ENCODE results near the gene PIAS4. TPM values are rescaled to one million over a fixed set of nuclear protein-coding genes. Genes with fewer than 3 reads are reported as not detected.

PIAS4 gene
- total and polyA plus RNA-seq, 2 of the 13 experiments (the other 11 are each of a cell fraction or from before 2014, with no cell fraction given): 9.0 to 20.1 TPM

- Histone ChIP-seq H2AFZ (ENCODE audit: low read length) (no peak overlapping the region), H3K9me3 (ENCODE audit: low read length) (no peaks in the 10 kb centered on the region), H3K27me3 (ENCODE audit: control insufficient read depth in 1 of 2, insufficient read depth in 2 of 2, low read length in 2 of 2) (no peaks in the 10 kb centered on the region; a peak in 1 of 5 replicates), H3K79me2 (ENCODE audit: insufficient read depth, low read length) (peaks cover 50% of the 10 kb centered on the region), H3K4me2 (ENCODE audit: low read depth, low read length) (peak overlapping the region; percentile 99), H4K20me1 (ENCODE audit: insufficient read depth, low read length) (peaks cover 57% of the 10 kb centered on the region), H3K9ac (ENCODE audit: insufficient read depth, low read depth, low read length) (peak overlapping the region; percentile 99), H3K27ac (ENCODE audit: extremely low read length, insufficient read depth, low read length) (peak overlapping the region; percentile 92), H3K4me1 (ENCODE audit: insufficient read depth, low read length) (peaks cover 54% of the 10 kb centered on the region), H3K36me3 (replicated peaks in 1 of 2; ENCODE audit: control insufficient read depth in 1 of 2, insufficient read depth in 2 of 2, low read length in 2 of 2) (peaks cover 46 to 52% of the 10 kb centered on the region in 2 experiments), H3K4me3 (replicated peaks in 1 of 3; ENCODE audit: insufficient read depth in 1 of 3, low read depth in 2 of 3, low read length in 3 of 3) (peak overlapping the region; percentile 93 to 100 (median 95))
- no TSS peak for BruUV-seq (replicated peaks)
- ATAC-seq: no peak
- POLR2A ChIA-PET: interaction anchor here (1.2 to 7.4 kb wide), 8 partner anchors 9 to 222 kb away, joined by 4 to 118 read pairs (median 9); partner anchors contain the start of genes DAPK3, MRPL54 and ZBTB7A
- in situ Hi-C loops (cut with HindIII; ENCODE audit: extremely low pct_ligation_motif_present, low pct_unique_long_range_greater_than_20kb) (no loop called here), intact Hi-C loops (cut with micrococcal nuclease; ENCODE audit: unreplicated experiment) (no loop called here)
- DNase-seq (ENCODE audit: low spot score): no peak
- FAIRE-seq: no peak
- CTCF ChIA-PET (ENCODE audit: low intra/inter-chr PET ratio, low total read pairs): no interaction called here
- 2% methylated on average over 9 of the region's 10 CpGs for WGBS (ENCODE audit: low lambda C conversion rate)
- TF ChIP-seq ZNF18 (CRISPR knock-in tag; IDR thresholded peaks at IDR 0.05; ENCODE audit: insufficient replicate concordance) (peak; percentile 7), ZNF562 (CRISPR knock-in tag; IDR thresholded peaks at IDR 0.05; ENCODE audit: borderline replicate concordance) (no peak), CEBPZ (IDR thresholded peaks at IDR 0.05; ENCODE audit: low read length) (no peak), KLF9 (CRISPR knock-in tag; IDR thresholded peaks at IDR 0.05; ENCODE audit: low read depth) (no peak), ZNF224 (CRISPR knock-in tag; IDR thresholded peaks at IDR 0.05) (0 out of 2 replicates have a peak, but pooled peaks have one; percentile 19), FLYWCH1 (CRISPR knock-in tag; IDR thresholded peaks at IDR 0.05) (no peak), POLR2AphosphoS5 (IDR thresholded peaks at IDR 0.05; ENCODE audit: low read depth, low read length) (0 out of 2 replicates have a peak, but pooled peaks have one; percentile 3), PRPF4 (IDR thresholded peaks at IDR 0.05; ENCODE audit: low read depth, low read length, poor library complexity, severe bottlenecking) (no peak), POLR2AphosphoS2 (IDR thresholded peaks at IDR 0.05; ENCODE audit: low read depth, low read length) (no peak), ZNF44 (CRISPR knock-in tag; IDR thresholded peaks at IDR 0.05) (no peak), ELF3 (CRISPR knock-in tag; IDR thresholded peaks at IDR 0.05) (0 out of 2 replicates have a peak, but pooled peaks have one; percentile 1), NFATC3 (CRISPR knock-in tag; IDR thresholded peaks at IDR 0.05) (0 out of 2 replicates have a peak, but pooled peaks have one; percentile 17), ZNF431 (CRISPR knock-in tag; IDR thresholded peaks at IDR 0.05; ENCODE audit: borderline replicate concordance, low read depth) (0 out of 2 replicates have a peak, but pooled peaks have one; percentile 4), DRAP1 (CRISPR knock-in tag; IDR thresholded peaks at IDR 0.05) (0 out of 2 replicates have a peak, but pooled peaks have one; percentile 13), ZNF354B (CRISPR knock-in tag; IDR thresholded peaks at IDR 0.05) (no peak), IRF9 (CRISPR knock-in tag; IDR thresholded peaks at IDR 0.05; ENCODE audit: borderline replicate concordance) (no peak), KAT8 (CRISPR knock-in tag; IDR thresholded peaks at IDR 0.05) (no peak), ZNF513 (CRISPR knock-in tag; conservative IDR thresholded peaks at IDR 0.05) (no peak)
Measured at GRCh38 chr19:3984584-3984907, 23.0 kb upstream of the PIAS4 start.

All from HepG2 (cell line).